H1 (cell line): ENCODE data around the gene PEPD. TPM values are rescaled to one million over a fixed set of nuclear protein-coding genes. Genes with fewer than 3 reads are reported as not detected.

Experiments
- GABPA ChIP-seq: IDR thresholded peaks from 2 replicates; pipeline ENCODE4 v1.6.1; 2011; ENCODE audit warnings: mild to moderate bottlenecking, low read length, moderate library complexity, borderline replicate concordance; ENCODE audit not compliant: insufficient read depth
- KDM4A ChIP-seq: IDR thresholded peaks from one replicate; pipeline ENCODE4 v1.7.1; 2012; ENCODE audit warnings: low read depth, mild to moderate bottlenecking, moderate library complexity, low read length, inconsistent platforms; ENCODE audit not compliant: severe bottlenecking
- polyA plus RNA-seq, 7 experiments: library from polyadenylated mRNA; depleted of rRNA in 3 of 7; stranded (reverse) in 5 of 7; unstranded in 2 of 7; fragments of >200 nt in 5 of 7; fragments of 200-250 nt in 2 of 7; gene quantifications; 1 replicate in 5 of 7; 2 replicates in 1 of 7; 4 replicates in 1 of 7; pipeline versions ENCODE4 v1.2.1 to v1.2.3, GENCODE V29; 2011 to 2013; ENCODE audit warnings: missing spikeins in 2 of 7, mixed read lengths in 2 of 7
- total RNA-seq: library from RNA; stranded (reverse); fragmentation: NEBNext Ultra II Directional; extraction: Animal tissue kit (Norgen Biotek cat#: 25700); gene quantifications from 2 replicates; pipeline ENCODE4 v1.2.1, GENCODE V29; 2021

PEPD gene
- total and polyA plus RNA-seq, 2 of the 8 experiments (the other 6 are each of a cell fraction or from before 2014, with no cell fraction given): 84.1 to 178 TPM

DNA sequence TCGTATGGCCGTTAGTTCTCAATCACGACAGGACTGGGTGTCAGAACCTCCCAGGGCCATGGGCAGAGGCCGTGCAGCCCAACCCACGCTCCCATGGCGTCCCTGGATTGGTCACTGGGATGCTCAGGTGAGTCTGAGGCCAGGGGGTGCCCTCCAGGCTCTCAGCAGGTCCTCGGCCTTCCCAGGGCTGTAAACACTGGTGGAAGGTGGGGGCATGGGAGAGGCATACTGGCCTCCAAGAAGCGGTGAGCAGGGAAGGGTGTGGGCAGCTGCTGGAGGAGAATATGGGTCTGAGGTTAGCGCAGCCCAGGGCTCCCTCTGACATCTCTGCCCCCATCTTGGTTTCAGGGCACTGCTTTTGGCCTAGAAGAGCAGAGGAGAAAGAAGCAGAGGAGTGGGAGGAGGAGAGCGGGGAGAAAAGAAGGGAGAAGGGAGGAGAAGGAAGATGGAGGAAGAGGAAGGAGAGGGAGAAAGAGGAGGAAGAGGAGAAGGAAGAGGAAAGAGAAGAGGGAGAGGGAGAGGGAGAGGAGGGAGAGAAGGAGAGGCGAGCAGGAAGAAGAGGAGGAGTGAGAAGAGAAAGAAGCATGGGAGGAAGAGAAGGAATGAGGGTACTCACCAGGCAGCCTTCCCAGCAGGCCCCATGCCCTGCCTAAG, 85.8 kb downstream of the PEPD start (continued):
- TF ChIP-seq KDM4A (no peak), GABPA (no peak)
